ENCODE results near the gene PARD3. TPM values are rescaled to one million over a fixed set of nuclear protein-coding genes. Genes with fewer than 3 reads are reported as not detected.

Gene PARD3
- total RNA-seq, 1 experiment from 2014 or later = 46.3 TPM

DNA sequence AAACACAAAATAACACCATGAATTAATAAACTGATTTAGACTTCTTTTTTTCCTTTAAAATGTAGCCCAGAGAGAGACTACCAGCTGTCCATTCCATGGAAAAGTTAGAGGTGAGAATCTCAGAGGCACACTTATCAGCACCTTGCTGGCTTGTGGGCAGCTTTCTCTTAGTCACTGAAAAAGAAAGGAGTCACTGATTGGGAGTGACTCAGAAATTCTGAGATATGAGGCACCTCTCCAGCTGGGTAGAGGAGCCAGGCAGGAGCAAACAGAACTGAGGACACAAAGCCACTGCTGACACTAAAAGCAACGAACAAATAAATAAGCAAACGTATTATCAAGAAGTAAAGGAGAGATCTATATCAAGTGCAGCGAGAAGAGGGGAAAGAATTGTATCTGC lies 310.6 kb downstream of the PARD3 start:
- no TSS peak for BruUV-seq (replicated peaks)
- H3K27me3 ChIP-seq (ENCODE audit: insufficient read depth, low read length) = no peaks in the 10 kb centered on the region
- CTCF ChIA-PET = no interaction called here
- POLR2A ChIA-PET = interaction anchor here (0.6 kb wide), 1 partner anchor 837 kb away, joined by 3 read pairs; no protein-coding TSS in a partner anchor
- H3K4me1 ChIP-seq (ENCODE audit: control insufficient read depth in 1 of 2, insufficient read depth in 2 of 2, low read length in 2 of 2) = peaks cover 15 to 27% of the 10 kb centered on the region in 2 experiments
- no peaks in the 10 kb centered on the region for H4K20me1 ChIP-seq (ENCODE audit: insufficient read depth)
- intact Hi-C loops (cut with micrococcal nuclease) = no loop called here
- no peaks in the 10 kb centered on the region for H3K9me3 ChIP-seq (ENCODE audit: control insufficient read depth in 1 of 2, insufficient read depth in 1 of 2, low read depth in 1 of 2, low read length in 2 of 2)
- ATAC-seq (peak; percentile 97), DNase-seq (ENCODE audit: low read depth, low spot score) (peak; percentile 70)
- H3K9ac ChIP-seq (ENCODE audit: low read length) = peak overlapping the region; percentile 44
- RAD21 ChIA-PET (ENCODE audit: low non-redundant PET in 1 of 2, low total read pairs in 2 of 2, uncharacterized antibody in 2 of 2, unreplicated experiment in 2 of 2) = no interaction called here
- H3K36me3 ChIP-seq (ENCODE audit: control insufficient read depth in 1 of 2, insufficient read depth in 2 of 2, low read length in 2 of 2) = no peaks in the 10 kb centered on the region
- 0 out of 2 replicates have a peak, but pooled peaks cover 4% of the 10 kb centered on the region for H3K9me2 ChIP-seq (ENCODE audit: insufficient read depth)
- H3K27ac ChIP-seq (ENCODE audit: low read depth, low read length) = peak overlapping the region; percentile 18; the same call in 1 of the 2 replicates
- H3K79me2 ChIP-seq (ENCODE audit: insufficient read depth, low read length) = no peaks in the 10 kb centered on the region; the same call in 1 of the 2 replicates
- TF ChIP-seq MAX (IDR thresholded peaks at IDR 0.05) = peak; percentile 47; the same call in 1 of the 2 replicates
- peak; percentile 82; the same call in 1 of the 2 replicates for TF ChIP-seq CBX3 (IDR thresholded peaks at IDR 0.05; ENCODE audit: low read depth)
- peak; percentile 27; the same call in 1 of the 2 replicates for TF ChIP-seq POLR2AphosphoS5 (IDR thresholded peaks at IDR 0.05; ENCODE audit: low read depth, low read length)
- peak; percentile 20; the same call in 1 of the 2 replicates for TF ChIP-seq ATF3 (IDR thresholded peaks at IDR 0.05)
- TF ChIP-seq POLR2A (IDR thresholded peaks at IDR 0.05; ENCODE audit: borderline replicate concordance, extremely low read depth, insufficient read depth, insufficient read length) = no peak
- TF ChIP-seq YY1 (IDR thresholded peaks at IDR 0.05; ENCODE audit: extremely low read depth, insufficient replicate concordance, low read depth, low read length) = no peak
- no peak for TF ChIP-seq ZNF274 (IDR thresholded peaks at IDR 0.05; ENCODE audit: low read depth, low read length)
- peak; percentile 85 for TF ChIP-seq FOSL1 (IDR thresholded peaks at IDR 0.05; ENCODE audit: low read depth)
- TF ChIP-seq EGR1 (IDR thresholded peaks at IDR 0.05; ENCODE audit: low read depth) = no peak
- no peak for TF ChIP-seq EZH2phosphoT487 (IDR thresholded peaks at IDR 0.05; ENCODE audit: borderline replicate concordance)
- TF ChIP-seq, protein P1, sequence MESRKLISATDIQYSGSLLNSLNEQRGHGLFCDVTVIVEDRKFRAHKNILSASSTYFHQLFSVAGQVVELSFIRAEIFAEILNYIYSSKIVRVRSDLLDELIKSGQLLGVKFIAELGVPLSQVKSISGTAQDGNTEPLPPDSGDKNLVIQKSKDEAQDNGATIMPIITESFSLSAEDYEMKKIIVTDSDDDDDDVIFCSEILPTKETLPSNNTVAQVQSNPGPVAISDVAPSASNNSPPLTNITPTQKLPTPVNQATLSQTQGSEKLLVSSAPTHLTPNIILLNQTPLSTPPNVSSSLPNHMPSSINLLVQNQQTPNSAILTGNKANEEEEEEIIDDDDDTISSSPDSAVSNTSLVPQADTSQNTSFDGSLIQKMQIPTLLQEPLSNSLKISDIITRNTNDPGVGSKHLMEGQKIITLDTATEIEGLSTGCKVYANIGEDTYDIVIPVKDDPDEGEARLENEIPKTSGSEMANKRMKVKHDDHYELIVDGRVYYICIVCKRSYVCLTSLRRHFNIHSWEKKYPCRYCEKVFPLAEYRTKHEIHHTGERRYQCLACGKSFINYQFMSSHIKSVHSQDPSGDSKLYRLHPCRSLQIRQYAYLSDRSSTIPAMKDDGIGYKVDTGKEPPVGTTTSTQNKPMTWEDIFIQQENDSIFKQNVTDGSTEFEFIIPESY (IDR thresholded peaks at IDR 0.05; ENCODE audit: extremely low read depth, insufficient replicate concordance, low read length) = no peak
- peak; percentile 26; the same call in 1 of the 2 replicates for TF ChIP-seq RAD21 (IDR thresholded peaks at IDR 0.05; ENCODE audit: low read depth)
- no peak for TF ChIP-seq ELF1 (IDR thresholded peaks at IDR 0.05; ENCODE audit: borderline replicate concordance, low read depth)
- peak; percentile 82 for TF ChIP-seq JUND (IDR thresholded peaks at IDR 0.05)
- TF ChIP-seq SIN3A (IDR thresholded peaks at IDR 0.05; ENCODE audit: low read depth) = peak; percentile 26; the same call in 1 of the 2 replicates
- TF ChIP-seq SP1 (IDR thresholded peaks at IDR 0.05; ENCODE audit: low read depth) = peak; percentile 66
- no peak for TF ChIP-seq TCF7L2 (IDR thresholded peaks at IDR 0.05; ENCODE audit: borderline replicate concordance, extremely low read depth, insufficient read depth, insufficient read length)
- TF ChIP-seq CEBPB (IDR thresholded peaks at IDR 0.05; ENCODE audit: low read depth) = peak; percentile 34; the same call in 1 of the 2 replicates
- no peak for TF ChIP-seq EZH2 (IDR thresholded peaks at IDR 0.05)
- TF ChIP-seq SRF (IDR thresholded peaks at IDR 0.05; ENCODE audit: low read depth) = peak; percentile 44; the same call in 1 of the 2 replicates
- peak overlapping the region; percentile 62 for H3K4me2 ChIP-seq (ENCODE audit: low read length)
- peak overlapping the region in 1 of 2 experiments; percentile 9; a peak in 1 of 4 replicates for H3K4me3 ChIP-seq (replicated peaks in 1 of 2; ENCODE audit: low read depth in 1 of 2, low read length in 2 of 2)
- no peak overlapping the region for H2AFZ ChIP-seq (ENCODE audit: low read depth, low read length, poor library complexity, severe bottlenecking)

Data from HCT116 (cell line).